NCI-H82 (cell line): ENCODE data around the gene UTP14A.
"Not testable (repeated sequence)": the region's sequence is repeated elsewhere in the genome, so short reads cannot be mapped to it uniquely, and the experiment has no call there.

Experiments
- DNase-seq: peaks from one replicate; lab custom pipeline; 2025; lab: John Stamatoyannopoulos, UW

UTP14A gene

GRCh38 chrX:129905787-129906580 is at the start of gene UTP14A:
Gene UTP14A (plus strand): TSS chrX:129906164. CDS start chrX:129906211, 47 bp downstream.
- DNase-seq, result peak; percentile 97

- DNase-seq, result not testable (repeated sequence)
Observed at GRCh38 chrX:129859134-129859533, 46.8 kb upstream of the UTP14A start.

GRCh38 chrX:129866321-129866720 is 39.6 kb upstream of the UTP14A start:
- not testable (repeated sequence) for DNase-seq

- no peak for DNase-seq
Observed at GRCh38 chrX:129872524-129872923, 33.4 kb upstream of the UTP14A start.

- DNase-seq, result peak; percentile 14
Observed at GRCh38 chrX:129875669-129876068, 30.3 kb upstream of the UTP14A start.

GRCh38 chrX:129876771-129877305 is 29.1 kb upstream of the UTP14A start:
- DNase-seq, result peak; percentile 93

- DNase-seq, result no peak
Observed at GRCh38 chrX:129877401-129877800, 28.6 kb upstream of the UTP14A start.

GRCh38 chrX:129900054-129900453 is 5.9 kb upstream of the UTP14A start:
- no peak for DNase-seq

GRCh38 chrX:129908636-129909035 is 2.7 kb downstream of the UTP14A start:
- no peak for DNase-seq

GRCh38 chrX:129925305-129926092 is 19.5 kb downstream of the UTP14A start:
- DNase-seq, result peak; percentile 75

GRCh38 chrX:129930941-129931410 is 25.0 kb downstream of the UTP14A start:
- peak; percentile 61 for DNase-seq

- DNase-seq, result peak; percentile 94
Observed at GRCh38 chrX:129931411-129932015, 25.5 kb downstream of the UTP14A start.

GRCh38 chrX:129932016-129932820 is 26.3 kb downstream of the UTP14A start:
- peak; percentile 97 for DNase-seq

- peak; percentile 58 for DNase-seq
Observed at GRCh38 chrX:129932821-129933321, 26.9 kb downstream of the UTP14A start.

- DNase-seq, result no peak
Observed at GRCh38 chrX:129933700-129934099, 27.7 kb downstream of the UTP14A start.

GRCh38 chrX:129934461-129934860 is 28.5 kb downstream of the UTP14A start:
- DNase-seq, result no peak

- DNase-seq, result no peak
Observed at GRCh38 chrX:129934952-129935351, 29.0 kb downstream of the UTP14A start.

- DNase-seq, result no peak
Observed at GRCh38 chrX:129938081-129938480, 32.1 kb downstream of the UTP14A start.

GRCh38 chrX:129939986-129940385 is 34.0 kb downstream of the UTP14A start:
- peak; percentile 27 for DNase-seq

GRCh38 chrX:129940721-129941120 is 34.8 kb downstream of the UTP14A start:
- DNase-seq, result no peak

- DNase-seq, result no peak
Observed at GRCh38 chrX:129945131-129945530, 39.2 kb downstream of the UTP14A start.
